B cell (primary cell): ENCODE measurements around the gene GBP4. TPM values are rescaled to one million over a fixed set of nuclear protein-coding genes. Genes with fewer than 3 reads are reported as not detected.
"Not testable (repeated sequence)": the region's sequence is repeated elsewhere in the genome, so short reads cannot be mapped to it uniquely, and the experiment has no call there.

ENCODE experiments used
- ATAC-seq: fragments of 200-7000 bp; cut with Tn5 transposase; one replicate; pipeline ENCODE4 v1.10.0; 2021; ENCODE audit warnings: low read depth, mild to moderate bottlenecking, moderate number of reproducible peaks, moderate library complexity
- CTCF ChIA-PET: fragments of 350-600 bp; sonication (Branson Sonifier 250); formaldehyde crosslinking; loops from one replicate; lab custom pipeline; 2021; ENCODE audit warnings: antibody characterized with exemption, inconsistent platforms; lab: Charles Lee
- POLR2A ChIA-PET: fragments of 350-600 bp; sonication (Branson Sonifier 250); formaldehyde crosslinking; loops from one replicate; lab custom pipeline; 2021; ENCODE audit warnings: antibody characterized with exemption; lab: Charles Lee
- DNase-seq: peaks from one replicate; pipeline ENCODE4 v3.0.0; 2013
- H2AFZ ChIP-seq: 2 replicates; pipeline ENCODE4 v1.6.1; 2012; ENCODE audit warnings: mild to moderate bottlenecking, low read depth, low read length; ENCODE audit not compliant: insufficient read depth, poor library complexity, severe bottlenecking
- H3K27ac ChIP-seq, 2 donors: 1 replicate in 1 of 2; 2 replicates in 1 of 2; pipeline ENCODE4 v1.5.1; 2012 to 2013; ENCODE audit warnings: low read length in 2 of 2, mild to moderate bottlenecking in 2 of 2, moderate library complexity in 1 of 2
- H3K27me3 ChIP-seq, 4 experiments: fragments of 200-600 bp in 1 of 4; sonication (generic) in 1 of 4; replicated peaks in 1 of 4; 1 replicate in 2 of 4; 2 replicates in 2 of 4; pipeline versions ENCODE4 v1.6.1 to v1.7.0; 2013 to 2016; ENCODE audit warnings: low read length in 3 of 4, mild to moderate bottlenecking in 2 of 4, mixed read lengths in 1 of 4, moderate library complexity in 1 of 4; ENCODE audit not compliant: insufficient read depth in 4 of 4, control insufficient read depth in 3 of 4; ENCODE audit errors: control extremely low read depth in 1 of 4
- H3K36me3 ChIP-seq, 2 experiments: replicated peaks in 1 of 2; 1 replicate in 1 of 2; 2 replicates in 1 of 2; pipeline versions ENCODE4 v1.6.1 to v1.7.1; 2013; ENCODE audit warnings: low read length in 1 of 2; ENCODE audit not compliant: insufficient read depth in 2 of 2, control insufficient read depth in 1 of 2; ENCODE audit errors: control extremely low read depth in 1 of 2, extremely low read depth in 1 of 2
- H3K4me1 ChIP-seq, 2 donors: fragments of 200-600 bp in 1 of 2; sonication (generic) in 1 of 2; 1 replicate in 1 of 2; 2 replicates in 1 of 2; pipeline versions ENCODE4 v1.5.1 to v1.6.1; 2013 to 2017; ENCODE audit warnings: low read length in 2 of 2; ENCODE audit not compliant: control insufficient read depth in 2 of 2, insufficient read depth in 2 of 2
- H3K4me2 ChIP-seq: replicated peaks from 2 replicates; pipeline ENCODE3; 2012; ENCODE audit warnings: mild to moderate bottlenecking, low read depth, low read length; ENCODE audit not compliant: poor library complexity, severe bottlenecking
- H3K4me3 ChIP-seq, 5 experiments: fragments of 200-600 bp in 1 of 5; sonication (generic) in 1 of 5; 1 replicate in 3 of 5; 2 replicates in 2 of 5; pipeline versions ENCODE4 v1.5.1 to v1.7.0; 2011 to 2016; ENCODE audit warnings: low read length in 4 of 5, mild to moderate bottlenecking in 4 of 5, low read depth in 2 of 5, control low read depth in 1 of 5, moderate library complexity in 1 of 5; ENCODE audit not compliant: insufficient read depth in 1 of 5; ENCODE audit errors: control extremely low read depth in 1 of 5, extremely low read depth in 1 of 5
- H3K79me2 ChIP-seq: fragments of 200-600 bp; sonication (generic); one replicate; pipeline ENCODE4 v1.6.0; 2016; ENCODE audit warnings: low read length; ENCODE audit not compliant: control insufficient read depth, insufficient read depth
- H3K9ac ChIP-seq: fragments of 200-600 bp; sonication (generic); 2 replicates; pipeline ENCODE4 v1.6.1; 2017; ENCODE audit warnings: mild to moderate bottlenecking, low read length, moderate library complexity
- H3K9me3 ChIP-seq, 3 donors: one replicate each; pipeline versions ENCODE4 v1.6.1 to v1.7.1; 2013; ENCODE audit warnings: low read length in 2 of 3; ENCODE audit not compliant: control insufficient read depth in 2 of 3, insufficient read depth in 1 of 3; ENCODE audit errors: control extremely low read depth in 1 of 3
- H4K20me1 ChIP-seq: 2 replicates; pipeline ENCODE4 v1.6.0; 2012; ENCODE audit warnings: mild to moderate bottlenecking, low read length; ENCODE audit not compliant: insufficient read depth, control insufficient read depth, poor library complexity, severe bottlenecking
- H3K27ac Mint-ChIP-seq: one replicate; pipeline ENCODE4 v1.8.0; 2021; ENCODE audit warnings: mixed read lengths
- H3K27me3 Mint-ChIP-seq: one replicate; pipeline ENCODE4 v1.8.0; 2021; ENCODE audit warnings: mixed read lengths
- H3K4me1 Mint-ChIP-seq: one replicate; pipeline ENCODE4 v1.8.0; 2021; ENCODE audit warnings: mixed read lengths
- H3K4me3 Mint-ChIP-seq: one replicate; pipeline ENCODE4 v1.8.0; 2021; ENCODE audit warnings: mixed read lengths
- H3K9me3 Mint-ChIP-seq: one replicate; pipeline ENCODE4 v1.8.0; 2022; ENCODE audit warnings: mixed read lengths; ENCODE audit not compliant: insufficient read depth
- CTCF ChIP-seq: fragments of 200-600 bp; IDR thresholded peaks from one replicate; pipeline ENCODE4 v1.8.0; 2022; ENCODE audit warnings: antibody characterized with exemption, mild to moderate bottlenecking
- EZH2 ChIP-seq: IDR thresholded peaks from 2 replicates; pipeline ENCODE4 v1.6.1; 2012; ENCODE audit warnings: borderline replicate concordance, low read depth, mild to moderate bottlenecking, moderate library complexity, low read length; ENCODE audit not compliant: insufficient read depth, poor library complexity, severe bottlenecking
- WGBS: methylation state at CpG from one replicate; pipeline ENCODE4 v1.1.5; 2013; ENCODE audit warnings: missing lambda C conversion rate; ENCODE audit not compliant: insufficient coverage; 5-methylcytosine and 5-hydroxymethylcytosine counted together
- intact Hi-C: fragments of 100-400 bp; cut with micrococcal nuclease; formaldehyde crosslinking; loops from one replicate; pipeline ENCODE4 v1.10.0; 2022
- polyA plus RNA-seq: library from polyadenylated mRNA; depleted of rRNA; stranded (reverse); fragments of >200 nt; gene quantifications from 2 replicates; pipeline ENCODE4 v1.2.3, GENCODE V29; 2012
- total RNA-seq, 2 donors: library from RNA; stranded (reverse); fragments of 120-200 nt in 1 of 2; gene quantifications; 1 replicate in 1 of 2; 2 replicates in 1 of 2; pipeline versions ENCODE4 v1.2.3 to v1.2.4, GENCODE V29; 2013 to 2022

GBP4 gene
- total and polyA plus RNA-seq, 2 donors (not counting 1 experiment from before 2014, with no cell fraction given), result 12.4 to 43.9 TPM

GRCh38 chr1:89243046-89243445 is 44.3 kb upstream of the GBP4 start:
- H3K27me3 Mint-ChIP-seq, result peaks cover 6% of the 10 kb centered on the region
- H3K9me3 Mint-ChIP-seq, result peaks cover 8% of the 10 kb centered on the region
- Histone ChIP-seq H4K20me1 (no peaks in the 10 kb centered on the region), H3K4me1 (no peaks in the 10 kb centered on the region), H3K79me2 (no peaks in the 10 kb centered on the region), H3K4me3 (no peak overlapping the region), H3K9ac (no peak overlapping the region), H3K27ac (no peak overlapping the region), H3K36me3 (no peaks in the 10 kb centered on the region), H3K27me3 (no peaks in the 10 kb centered on the region), H3K4me2 (no peak overlapping the region), H3K9me3 (no peaks in the 10 kb centered on the region), H2AFZ (no peak overlapping the region)
- no peak for ATAC-seq
- H3K4me1 Mint-ChIP-seq, result peaks cover 1% of the 10 kb centered on the region
- POLR2A ChIA-PET, result no interaction called here
- WGBS, result no CpG with 5 or more reads among the region's 3 CpGs
- intact Hi-C loops, result no loop called here
- CTCF ChIA-PET, result no interaction called here
- no peak for DNase-seq
- no peak overlapping the region for H3K4me3 Mint-ChIP-seq
- no peak overlapping the region for H3K27ac Mint-ChIP-seq
- TF ChIP-seq CTCF (no peak), EZH2 (no peak)

DNA sequence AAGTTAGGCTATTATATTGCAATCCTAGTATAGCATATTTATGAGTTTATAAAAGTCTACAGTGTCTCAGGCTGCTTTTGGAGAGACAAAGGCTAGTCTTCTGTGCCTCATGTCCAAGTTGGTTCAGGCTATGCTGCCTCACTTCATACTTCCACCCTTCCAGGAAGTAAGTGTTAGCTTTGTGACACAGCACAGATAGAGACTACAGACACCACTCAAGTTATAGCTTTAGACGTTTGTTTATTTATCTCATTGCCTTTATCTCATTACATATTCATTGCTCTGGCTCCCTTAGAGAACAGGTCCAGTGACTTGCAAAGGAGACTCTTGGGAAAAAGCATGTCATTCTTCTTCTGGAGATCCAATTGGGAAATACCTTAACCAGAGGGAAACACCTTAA is 22.6 kb upstream of the GBP4 start:
- Mint-ChIP-seq H3K27me3 (no peaks in the 10 kb centered on the region), H3K27ac (no peak overlapping the region), H3K4me3 (no peak overlapping the region), H3K4me1 (no peaks in the 10 kb centered on the region), H3K9me3 (peaks cover 8% of the 10 kb centered on the region)
- WGBS, result 100% methylated on average over 1 of the region's 1 CpG
- H3K9ac ChIP-seq, result no peak overlapping the region
- ChIA-PET CTCF (interaction anchor here (1.2 kb wide), 1 partner anchor 8 kb away, joined by 4 read pairs; no protein-coding TSS in a partner anchor), POLR2A (no interaction called here)
- no peaks in the 10 kb centered on the region for H3K36me3 ChIP-seq
- no peak overlapping the region for H3K4me2 ChIP-seq
- DNase-seq, result no peak
- no peak overlapping the region for H2AFZ ChIP-seq
- no peaks in the 10 kb centered on the region for H3K79me2 ChIP-seq
- intact Hi-C loops, result loop anchor here (5.0 kb wide), 1 partner anchor 41 kb away; no protein-coding TSS in a partner anchor
- no peak overlapping the region for H3K4me3 ChIP-seq
- no peak for TF ChIP-seq CTCF
- H3K9me3 ChIP-seq, result peaks cover 0 to 5% (median 4%) of the 10 kb centered on the region in 3 donors
- H4K20me1 ChIP-seq, result no peaks in the 10 kb centered on the region
- no peak for ATAC-seq
- no peak overlapping the region for H3K27ac ChIP-seq
- no peaks in the 10 kb centered on the region for H3K4me1 ChIP-seq
- H3K27me3 ChIP-seq, result no peaks in the 10 kb centered on the region

GRCh38 chr1:89219851-89220250 is 21.1 kb upstream of the GBP4 start:
- H3K27ac Mint-ChIP-seq, DNase-seq, H3K4me2 ChIP-seq, H3K27me3 ChIP-seq, POLR2A ChIA-PET, ATAC-seq, H3K27ac ChIP-seq, H3K4me3 Mint-ChIP-seq, H3K9me3 Mint-ChIP-seq, CTCF ChIA-PET, H3K4me1 Mint-ChIP-seq, H3K27me3 Mint-ChIP-seq, H3K4me1 ChIP-seq, H3K79me2 ChIP-seq, H2AFZ ChIP-seq, H3K9me3 ChIP-seq, H3K4me3 ChIP-seq, H3K36me3 ChIP-seq, H4K20me1 ChIP-seq, H3K9ac ChIP-seq: not testable (repeated sequence)
- intact Hi-C loops, result loop anchor here (5.0 kb wide), 1 partner anchor 42 kb away; no protein-coding TSS in a partner anchor
